NCI-H446 treated with DMSO at 0.1 percent for 48 hours (cell line): ENCODE measurements around the gene SH2B3.
"Not testable (repeated sequence)": the region's sequence is repeated elsewhere in the genome, so short reads cannot be mapped to it uniquely, and the experiment has no call there.

ENCODE experiments used
- DNase-seq: peaks from one replicate; lab custom pipeline; 2025; lab: John Stamatoyannopoulos, UW

SH2B3 gene

GRCh38 chr12:111462210-111462769 lies 56.6 kb downstream of the SH2B3 start:
- DNase-seq, result no peak

GRCh38 chr12:111467092-111467856 lies 61.6 kb downstream of the SH2B3 start:
- DNase-seq, result no peak

GRCh38 chr12:111467857-111468241 lies 62.1 kb downstream of the SH2B3 start:
- no peak for DNase-seq

GRCh38 chr12:111469401-111469800 lies 63.7 kb downstream of the SH2B3 start:
- DNase-seq, result no peak

GRCh38 chr12:111471236-111471635 lies 65.5 kb downstream of the SH2B3 start:
- DNase-seq, result no peak

GRCh38 chr12:111482462-111482861 lies 76.7 kb downstream of the SH2B3 start:
- DNase-seq, result no peak

GRCh38 chr12:111488271-111488670 lies 82.5 kb downstream of the SH2B3 start:
- peak; percentile 2 for DNase-seq

GRCh38 chr12:111488798-111489197 lies 83.1 kb downstream of the SH2B3 start:
- DNase-seq, result no peak

GRCh38 chr12:111492979-111493378 lies 87.3 kb downstream of the SH2B3 start:
- not testable (repeated sequence) for DNase-seq

- DNase-seq, result no peak
Observed at GRCh38 chr12:111494676-111495075, 89.0 kb downstream of the SH2B3 start.
